Measurements from ENCODE around the gene MSLN.

MSLN gene

GRCh38 chr16:776824-777223 lies 16.3 kb downstream of the MSLN start:
- no peak for DNase-seq (ENCODE audit: low read depth)

GRCh38 chr16:777826-778225 lies 17.3 kb downstream of the MSLN start:
- no peak for DNase-seq (ENCODE audit: low read depth)

GRCh38 chr16:778447-778846 lies 17.9 kb downstream of the MSLN start:
- no peak for DNase-seq (ENCODE audit: low read depth)

- DNase-seq (ENCODE audit: low read depth), result no peak
These were observed 18.5 kb downstream of the MSLN start for GRCh38 chr16:778909-779527.

- no peak for DNase-seq (ENCODE audit: low read depth)
These were observed 19.0 kb downstream of the MSLN start for GRCh38 chr16:779561-779960.

GRCh38 chr16:780296-780695 lies 19.8 kb downstream of the MSLN start:
- no peak for DNase-seq (ENCODE audit: low read depth)

GRCh38 chr16:781346-782010 lies 20.9 kb downstream of the MSLN start:
- no peak for DNase-seq (ENCODE audit: low read depth)

GRCh38 chr16:782258-782657 lies 21.7 kb downstream of the MSLN start:
- DNase-seq (ENCODE audit: low read depth), result no peak

GRCh38 chr16:782766-783403 lies 22.4 kb downstream of the MSLN start:
- no peak for DNase-seq (ENCODE audit: low read depth)

- no peak for DNase-seq (ENCODE audit: low read depth)
These were observed 23.0 kb downstream of the MSLN start for GRCh38 chr16:783404-784161.

GRCh38 chr16:784431-784830 lies 23.9 kb downstream of the MSLN start:
- DNase-seq (ENCODE audit: low read depth), result no peak

GRCh38 chr16:785563-786535 lies 25.3 kb downstream of the MSLN start:
- DNase-seq (ENCODE audit: low read depth), result no peak

GRCh38 chr16:787321-787966 lies 26.9 kb downstream of the MSLN start:
- DNase-seq (ENCODE audit: low read depth), result no peak

GRCh38 chr16:787978-788398 lies 27.5 kb downstream of the MSLN start, which contains the start of gene RPUSD1:
RPUSD1 (minus strand) TSS chr16:788381; CDS start chr16:787737, 644 bp downstream.
- no peak for DNase-seq (ENCODE audit: low read depth)

- DNase-seq (ENCODE audit: low read depth), result peak; percentile 35
These were observed 28.0 kb downstream of the MSLN start, which contains the start of gene CHTF18 for GRCh38 chr16:788399-789126. CHTF18 (plus strand) TSS chr16:788620; CDS start chr16:788685, 65 bp downstream.

GRCh38 chr16:789191-789850 lies 28.8 kb downstream of the MSLN start:
- DNase-seq (ENCODE audit: low read depth), result no peak

- no peak for DNase-seq (ENCODE audit: low read depth)
These were observed 29.6 kb downstream of the MSLN start for GRCh38 chr16:790086-790485.

GRCh38 chr16:791131-791530 lies 30.6 kb downstream of the MSLN start:
- DNase-seq (ENCODE audit: low read depth), result no peak

- no peak for DNase-seq (ENCODE audit: low read depth)
These were observed 31.9 kb downstream of the MSLN start for GRCh38 chr16:792221-792995.
